GM12873 (cell line): Measurements from ENCODE around the gene COL5A1.

Source experiments
- TF ChIP-seq, protein P1 (sequence below): IDR thresholded peaks from 2 replicates; pipeline ENCODE4 v1.5.1; 2012; ENCODE audit warnings: low read depth, mild to moderate bottlenecking, moderate library complexity, low read length, control low read depth; ENCODE audit not compliant: insufficient read depth; ENCODE audit errors: missing control alignments

The COL5A1 gene

DNA sequence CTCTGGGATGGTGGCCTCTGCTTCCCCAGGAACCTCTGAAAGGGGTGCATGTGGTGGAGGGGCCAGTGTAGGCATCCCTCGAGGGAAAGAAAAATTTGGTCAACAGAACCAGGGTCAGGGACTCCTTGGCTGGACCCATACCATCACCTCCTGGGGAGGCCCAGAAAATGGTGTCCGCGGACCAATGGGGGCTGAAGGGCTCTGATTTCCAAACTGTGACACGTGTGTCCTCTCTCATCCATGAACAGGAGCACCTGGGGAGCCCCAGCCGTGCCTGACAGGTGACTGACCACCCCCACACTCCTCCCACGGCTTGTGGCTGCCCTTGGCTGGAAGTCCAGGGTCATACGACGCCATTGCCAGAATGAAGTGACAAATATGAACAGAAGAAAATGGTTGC is 242.9 kb downstream of the COL5A1 start:
- TF ChIP-seq, protein P1, sequence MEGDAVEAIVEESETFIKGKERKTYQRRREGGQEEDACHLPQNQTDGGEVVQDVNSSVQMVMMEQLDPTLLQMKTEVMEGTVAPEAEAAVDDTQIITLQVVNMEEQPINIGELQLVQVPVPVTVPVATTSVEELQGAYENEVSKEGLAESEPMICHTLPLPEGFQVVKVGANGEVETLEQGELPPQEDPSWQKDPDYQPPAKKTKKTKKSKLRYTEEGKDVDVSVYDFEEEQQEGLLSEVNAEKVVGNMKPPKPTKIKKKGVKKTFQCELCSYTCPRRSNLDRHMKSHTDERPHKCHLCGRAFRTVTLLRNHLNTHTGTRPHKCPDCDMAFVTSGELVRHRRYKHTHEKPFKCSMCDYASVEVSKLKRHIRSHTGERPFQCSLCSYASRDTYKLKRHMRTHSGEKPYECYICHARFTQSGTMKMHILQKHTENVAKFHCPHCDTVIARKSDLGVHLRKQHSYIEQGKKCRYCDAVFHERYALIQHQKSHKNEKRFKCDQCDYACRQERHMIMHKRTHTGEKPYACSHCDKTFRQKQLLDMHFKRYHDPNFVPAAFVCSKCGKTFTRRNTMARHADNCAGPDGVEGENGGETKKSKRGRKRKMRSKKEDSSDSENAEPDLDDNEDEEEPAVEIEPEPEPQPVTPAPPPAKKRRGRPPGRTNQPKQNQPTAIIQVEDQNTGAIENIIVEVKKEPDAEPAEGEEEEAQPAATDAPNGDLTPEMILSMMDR = no peak

DNA sequence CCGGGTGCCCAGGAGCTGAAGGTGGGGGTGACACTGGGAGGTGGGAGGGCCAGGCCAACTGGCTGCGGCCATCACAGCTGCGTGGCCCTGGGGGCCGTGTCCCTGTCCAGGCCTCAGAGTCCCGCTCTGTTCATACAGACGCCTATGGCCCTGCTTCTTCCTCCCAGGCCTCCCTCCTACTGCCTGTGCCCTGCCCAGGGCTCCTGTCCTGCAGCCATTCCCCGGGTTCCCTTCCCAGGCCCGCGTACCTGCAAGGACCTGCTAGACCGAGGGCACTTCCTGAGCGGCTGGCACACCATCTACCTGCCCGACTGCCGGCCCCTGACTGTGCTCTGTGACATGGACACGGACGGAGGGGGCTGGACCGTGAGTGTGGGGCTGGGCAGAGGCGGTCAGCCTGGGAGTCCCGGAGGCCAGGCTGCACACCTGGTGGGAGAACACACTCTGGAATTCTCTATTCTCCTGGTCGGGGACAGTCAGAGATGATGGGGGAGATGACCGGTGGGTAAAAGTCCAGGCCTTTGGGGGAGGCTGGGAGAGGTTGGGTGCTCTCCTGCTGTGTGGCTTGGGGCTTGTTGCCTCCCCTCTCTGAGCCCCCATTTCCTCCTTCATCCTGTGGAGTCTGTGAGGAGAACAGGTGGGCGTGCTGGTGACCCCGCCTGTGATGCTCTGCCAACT is 243.5 kb downstream of the COL5A1 start:
- TF ChIP-seq, protein P1 = no peak

DNA sequence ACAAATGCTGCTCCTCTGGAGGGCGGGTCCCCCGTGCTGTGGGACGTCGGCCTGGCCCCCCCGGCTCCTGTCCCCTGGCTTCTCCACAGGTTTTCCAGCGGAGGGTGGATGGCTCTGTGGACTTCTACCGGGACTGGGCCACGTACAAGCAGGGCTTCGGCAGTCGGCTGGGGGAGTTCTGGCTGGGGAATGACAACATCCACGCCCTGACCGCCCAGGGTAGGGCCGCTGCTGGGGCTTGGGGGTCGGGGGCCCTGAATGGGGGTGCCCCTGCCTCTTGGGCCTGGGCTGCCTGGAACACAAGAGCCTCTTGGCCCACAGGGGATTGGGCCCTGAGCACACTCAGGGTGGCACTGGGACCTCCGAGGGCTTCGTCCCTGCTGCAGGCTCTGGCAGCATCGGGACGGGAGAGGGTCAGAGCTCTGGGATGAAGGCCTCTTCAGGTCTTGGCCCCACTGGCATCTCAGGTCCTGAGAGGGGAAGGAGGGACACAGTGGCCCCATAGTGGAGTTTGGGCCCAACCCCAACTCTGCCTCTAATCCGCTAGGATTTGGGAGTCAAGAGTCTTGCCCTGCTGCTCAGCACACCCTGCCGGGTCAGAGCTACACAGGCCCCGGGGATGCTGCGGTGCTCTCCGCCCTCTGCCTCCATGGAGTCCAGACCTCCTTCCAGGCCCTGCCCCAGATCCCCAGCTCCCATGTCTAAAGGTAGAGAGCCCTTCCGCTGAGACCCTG is 244.2 kb downstream of the COL5A1 start:
- TF ChIP-seq, protein P1 = no peak

DNA sequence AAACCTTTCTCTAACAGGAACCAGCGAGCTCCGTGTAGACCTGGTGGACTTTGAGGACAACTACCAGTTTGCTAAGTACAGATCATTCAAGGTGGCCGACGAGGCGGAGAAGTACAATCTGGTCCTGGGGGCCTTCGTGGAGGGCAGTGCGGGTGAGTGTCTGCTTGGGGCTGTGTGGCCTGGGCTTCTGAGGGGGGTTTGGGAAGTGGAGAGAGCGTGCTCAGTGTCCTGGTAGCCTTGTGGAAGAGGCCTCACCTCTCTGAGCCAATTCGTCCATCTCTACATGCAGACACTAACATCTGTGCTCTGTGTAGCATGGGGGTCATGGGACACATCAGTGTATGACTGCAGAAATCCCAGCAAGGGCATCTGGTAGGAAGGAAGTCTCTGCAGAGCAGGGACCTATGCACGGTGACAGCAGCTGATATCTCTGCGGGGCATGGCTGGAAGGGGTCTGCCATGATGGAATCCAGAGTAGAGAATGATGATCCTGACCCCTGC is 244.9 kb downstream of the COL5A1 start:
- TF ChIP-seq, protein P1 = no peak

DNA sequence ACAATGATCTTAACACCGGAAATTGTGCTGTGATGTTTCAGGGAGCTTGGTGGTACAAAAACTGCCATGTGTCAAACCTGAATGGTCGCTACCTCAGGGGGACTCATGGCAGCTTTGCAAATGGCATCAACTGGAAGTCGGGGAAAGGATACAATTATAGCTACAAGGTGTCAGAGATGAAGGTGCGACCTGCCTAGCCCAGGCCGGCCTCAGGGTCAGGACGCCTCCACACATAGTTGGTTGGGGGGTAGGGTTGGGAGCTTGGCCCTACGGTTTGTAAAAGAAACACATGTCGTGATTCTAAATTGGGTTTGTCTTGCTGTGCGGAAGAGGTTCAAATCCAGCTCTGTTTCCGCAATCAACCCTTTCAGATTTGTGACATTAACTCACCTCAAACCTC is 245.6 kb downstream of the COL5A1 start:
- TF ChIP-seq, protein P1 = no peak

DNA sequence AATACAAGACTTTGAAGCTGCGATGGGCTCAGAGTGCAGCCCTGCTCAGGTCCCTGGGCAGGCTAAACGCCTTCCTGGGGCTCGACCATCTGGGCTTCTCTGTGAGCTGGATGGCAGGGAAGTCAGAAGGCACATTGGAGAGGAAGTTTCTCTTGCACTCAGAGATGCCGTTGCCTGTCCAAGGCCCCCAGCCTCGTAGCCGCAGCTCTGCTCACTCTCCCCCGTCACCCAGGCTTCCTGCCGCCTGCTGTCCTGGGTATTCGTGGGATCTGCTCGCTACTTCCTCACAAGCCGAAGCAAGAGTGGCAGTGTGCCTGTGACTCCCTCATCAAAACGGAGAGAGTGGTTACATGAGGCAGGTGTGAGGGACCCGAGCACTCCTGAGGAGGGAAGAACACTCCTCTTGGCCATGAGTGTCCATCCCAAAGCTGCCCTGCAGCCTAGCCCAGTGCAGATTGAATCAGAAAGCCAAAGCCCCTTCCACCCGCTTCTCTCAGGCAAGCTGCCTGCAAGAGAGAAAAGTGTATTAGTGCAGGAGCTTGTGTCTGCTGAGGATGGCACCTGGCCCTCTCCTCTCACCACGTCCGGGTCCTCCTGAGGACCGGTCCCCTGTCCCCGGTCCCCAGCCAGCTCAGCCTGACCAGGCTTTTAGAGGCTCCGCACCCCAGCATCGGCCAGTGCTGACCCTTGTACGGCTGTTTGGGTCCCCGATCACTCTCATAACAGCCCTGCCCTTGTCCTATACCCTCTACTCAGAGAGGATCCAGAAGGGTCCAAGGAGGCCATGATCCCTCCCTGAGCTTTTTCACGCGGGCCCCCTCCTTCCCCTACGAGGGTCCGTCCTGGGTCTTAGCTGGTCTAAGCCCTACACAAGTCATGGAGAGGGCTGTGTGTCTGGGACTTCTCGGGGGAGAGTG is 246.3 kb downstream of the COL5A1 start:
- TF ChIP-seq, protein P1 = no peak
